Breast epithelium (tissue), 3 donors: ENCODE measurements around the gene FTSJ3.

Experiments
- CTCF ChIP-seq, 3 donors: fragments of 450-650 bp; IDR thresholded peaks; one replicate each; pipeline ENCODE4 v1.5.1; 2016 to 2017; ENCODE audit warnings: antibody characterized with exemption in 3 of 3, mild to moderate bottlenecking in 3 of 3, moderate library complexity in 3 of 3
- POLR2A ChIP-seq: fragments of 450-650 bp; IDR thresholded peaks from one replicate; pipeline ENCODE4 v1.6.1; 2016; ENCODE audit warnings: antibody characterized with exemption, mild to moderate bottlenecking, moderate library complexity

DNA sequence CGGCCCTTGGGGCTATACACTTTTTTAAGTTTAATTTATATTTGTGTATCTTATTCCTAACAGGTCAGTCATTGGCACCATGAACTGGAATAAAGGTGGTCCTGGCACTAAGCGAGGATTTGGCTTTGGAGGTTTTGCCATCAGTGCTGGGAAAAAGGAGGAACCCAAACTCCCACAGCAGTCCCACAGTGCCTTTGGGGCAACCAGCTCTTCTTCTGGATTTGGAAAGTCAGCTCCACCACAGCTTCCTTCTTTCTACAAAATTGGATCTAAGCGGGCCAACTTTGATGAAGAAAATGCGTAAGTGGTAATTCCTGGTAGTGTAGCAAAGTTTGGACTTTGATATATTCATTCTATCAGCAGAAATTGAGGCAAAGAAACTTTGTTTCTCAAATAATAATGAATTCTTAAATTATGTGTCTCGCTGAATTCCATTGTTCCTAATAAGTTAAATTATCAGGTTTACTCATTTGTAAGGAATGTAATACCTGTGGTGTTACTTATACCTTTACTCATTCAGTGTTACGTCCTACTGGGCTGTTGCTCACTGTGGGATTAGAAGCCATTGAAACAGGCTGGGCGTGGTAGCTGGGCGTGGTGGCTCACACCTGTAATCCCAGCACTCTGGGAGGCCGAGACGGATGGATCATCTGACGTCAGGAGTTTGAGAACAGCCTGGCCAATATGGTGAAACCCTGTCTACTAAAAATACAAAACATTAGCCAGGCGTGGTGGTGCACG is 40.3 kb downstream of the FTSJ3 start:
- no peak for TF ChIP-seq CTCF (IDR thresholded peaks at IDR 0.05)
- no peak for TF ChIP-seq POLR2A
